ENCODE data around the gene HSD11B1.

DNA sequence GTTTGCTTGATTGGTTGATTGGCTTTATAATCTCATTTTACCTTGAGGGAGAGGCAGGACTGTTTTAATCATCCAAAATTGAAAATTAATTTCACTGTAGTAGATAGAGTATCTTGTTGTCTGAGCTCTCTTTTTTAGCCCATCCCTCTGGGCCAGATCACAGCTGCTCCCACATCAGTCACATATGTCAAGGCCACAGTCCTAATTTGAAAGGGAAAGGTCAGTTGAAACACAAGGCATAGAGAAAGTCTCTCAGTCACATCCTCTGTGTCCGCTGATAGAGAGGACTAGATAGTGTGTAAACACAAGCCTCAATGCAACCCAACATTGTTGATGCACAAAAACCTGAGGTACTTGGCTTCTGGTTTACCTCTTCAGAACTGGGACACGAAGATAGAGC is 72.9 kb downstream of the HSD11B1 start:
- TF ChIP-seq POLR2A (IDR thresholded peaks at IDR 0.05) (no peak), EP300 (IDR thresholded peaks at IDR 0.05) (no peak)
- TF ChIP-seq, protein P1, sequence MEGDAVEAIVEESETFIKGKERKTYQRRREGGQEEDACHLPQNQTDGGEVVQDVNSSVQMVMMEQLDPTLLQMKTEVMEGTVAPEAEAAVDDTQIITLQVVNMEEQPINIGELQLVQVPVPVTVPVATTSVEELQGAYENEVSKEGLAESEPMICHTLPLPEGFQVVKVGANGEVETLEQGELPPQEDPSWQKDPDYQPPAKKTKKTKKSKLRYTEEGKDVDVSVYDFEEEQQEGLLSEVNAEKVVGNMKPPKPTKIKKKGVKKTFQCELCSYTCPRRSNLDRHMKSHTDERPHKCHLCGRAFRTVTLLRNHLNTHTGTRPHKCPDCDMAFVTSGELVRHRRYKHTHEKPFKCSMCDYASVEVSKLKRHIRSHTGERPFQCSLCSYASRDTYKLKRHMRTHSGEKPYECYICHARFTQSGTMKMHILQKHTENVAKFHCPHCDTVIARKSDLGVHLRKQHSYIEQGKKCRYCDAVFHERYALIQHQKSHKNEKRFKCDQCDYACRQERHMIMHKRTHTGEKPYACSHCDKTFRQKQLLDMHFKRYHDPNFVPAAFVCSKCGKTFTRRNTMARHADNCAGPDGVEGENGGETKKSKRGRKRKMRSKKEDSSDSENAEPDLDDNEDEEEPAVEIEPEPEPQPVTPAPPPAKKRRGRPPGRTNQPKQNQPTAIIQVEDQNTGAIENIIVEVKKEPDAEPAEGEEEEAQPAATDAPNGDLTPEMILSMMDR (IDR thresholded peaks at IDR 0.05) = no peak

All from sigmoid colon (tissue), 4 donors.